Right ventricle myocardium inferior (tissue), 1 donor: ENCODE data around the gene ABLIM3. TPM values are rescaled to one million over a fixed set of nuclear protein-coding genes. Genes with fewer than 3 reads are reported as not detected.

ENCODE experiments used
- ATAC-seq: fragments of 200-7000 bp; cut with Tn5 transposase; one replicate; pipeline ENCODE4 v1.9.1; 2020; ENCODE audit warnings: mild to moderate bottlenecking, moderate library complexity
- DNase-seq: peaks from one replicate; pipeline ENCODE4 v3.0.0; 2021; ENCODE audit errors: missing footprints
- intact Hi-C: fragments of 100-400 bp; cut with DNase I; formaldehyde crosslinking; loops from one replicate; pipeline ENCODE4 v1.11.0; 2022
- total RNA-seq: library from RNA; stranded (reverse); fragmentation: NEBNext Ultra II Directional; extraction: Animal tissue kit (Norgen Biotek cat#: 25700); gene quantifications from one replicate; pipeline ENCODE4 v1.2.1, GENCODE V29; 2021
- donor health status: DM: no; HTN: yes; CAD: no; lungs with severe emphysema.

The ABLIM3 gene
- total RNA-seq, 1 donor from 2014 or later, result 134 TPM

DNA sequence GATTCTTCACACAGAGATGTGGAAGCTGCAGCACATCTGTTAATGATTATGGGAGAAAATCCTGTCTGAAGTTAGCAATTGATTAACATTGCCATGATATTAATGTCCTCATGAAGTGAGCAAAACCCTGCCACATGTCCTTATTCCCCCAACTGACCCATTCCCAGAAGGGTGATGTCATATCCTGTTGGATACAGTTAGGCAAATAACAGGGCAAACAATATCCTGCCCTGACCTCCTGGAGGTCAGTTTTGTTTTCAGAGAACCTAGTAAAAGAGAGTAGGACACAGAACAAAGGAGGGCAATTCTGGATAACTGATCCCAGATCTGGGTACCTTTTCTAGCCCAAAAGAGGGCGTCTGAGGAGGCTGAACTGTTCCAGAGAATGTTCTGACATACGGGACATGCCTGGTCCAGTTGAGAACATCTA lies 11.0 kb downstream of the ABLIM3 start:
- DNase-seq, result no peak
- intact Hi-C loops, result no loop called here
- ATAC-seq, result no peak

DNA sequence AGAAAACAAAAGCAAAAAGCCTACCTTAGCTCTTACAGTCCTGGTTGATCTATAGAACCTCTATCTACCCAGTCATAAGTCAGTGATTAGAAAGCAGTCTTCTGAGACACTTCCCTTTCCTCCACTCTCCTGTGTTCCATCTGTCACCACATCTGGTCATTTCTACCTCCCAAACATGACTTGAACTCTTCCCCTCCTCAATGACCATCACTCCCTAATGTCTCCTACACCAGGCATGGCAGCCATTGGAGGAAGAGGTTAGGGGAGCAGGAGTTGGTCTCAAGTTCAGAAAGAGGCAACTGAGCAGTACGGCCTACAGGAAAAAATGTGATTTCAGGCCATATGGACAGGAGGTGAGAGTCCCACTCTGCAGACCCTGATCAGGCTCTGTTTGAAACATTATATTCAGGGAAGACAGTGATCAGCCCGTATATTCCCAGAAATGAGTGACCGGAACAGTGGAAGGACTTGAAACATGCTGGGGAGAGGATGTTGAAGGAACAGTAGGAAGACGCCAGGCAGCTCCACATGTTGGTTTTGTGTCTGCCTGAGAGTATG lies 12.0 kb downstream of the ABLIM3 start:
- intact Hi-C loops, result no loop called here
- ATAC-seq (no peak), DNase-seq (no peak)

DNA sequence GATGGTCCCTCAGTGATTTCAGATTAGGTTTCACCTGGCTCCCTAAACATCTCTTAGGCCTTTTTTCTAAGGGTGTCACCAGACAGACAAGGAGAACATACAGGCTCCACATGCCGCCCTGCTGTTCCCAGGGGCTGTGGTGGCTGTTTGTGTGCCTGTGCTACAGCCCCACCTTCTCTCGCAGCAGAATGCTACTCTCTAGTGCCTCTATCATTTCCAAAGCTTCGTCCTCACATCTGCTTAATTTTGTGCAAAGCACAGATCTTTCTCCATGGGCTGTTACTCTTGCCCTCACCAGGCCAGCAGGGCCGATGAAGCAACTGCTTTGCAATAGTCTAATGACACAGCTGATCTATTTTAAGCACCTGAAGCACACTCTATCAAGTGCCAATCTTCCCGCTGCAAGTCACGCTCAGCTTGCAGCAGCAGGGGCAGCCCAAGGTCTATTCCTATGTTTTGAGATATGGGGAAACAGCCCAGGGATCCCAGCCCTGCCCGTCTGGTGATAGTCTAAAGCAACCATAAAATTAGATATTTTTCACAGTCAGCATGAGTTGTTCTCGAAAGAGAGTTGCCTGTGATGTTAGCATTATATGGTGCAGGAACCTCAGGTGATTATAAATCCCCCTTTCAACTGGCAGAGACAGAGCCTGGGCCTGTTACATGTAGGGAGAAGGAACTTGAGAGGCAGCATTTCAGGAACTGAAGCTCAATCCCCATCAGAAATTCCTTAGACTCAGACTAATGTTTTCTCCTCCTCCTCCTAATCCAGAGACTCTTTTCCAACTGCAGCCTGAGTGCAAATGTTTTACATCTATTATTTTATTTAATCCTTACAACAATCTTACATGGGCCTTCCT lies 12.7 kb downstream of the ABLIM3 start:
- peak; percentile 76 for ATAC-seq
- peak; percentile 78 for DNase-seq
- intact Hi-C loops, result no loop called here

DNA sequence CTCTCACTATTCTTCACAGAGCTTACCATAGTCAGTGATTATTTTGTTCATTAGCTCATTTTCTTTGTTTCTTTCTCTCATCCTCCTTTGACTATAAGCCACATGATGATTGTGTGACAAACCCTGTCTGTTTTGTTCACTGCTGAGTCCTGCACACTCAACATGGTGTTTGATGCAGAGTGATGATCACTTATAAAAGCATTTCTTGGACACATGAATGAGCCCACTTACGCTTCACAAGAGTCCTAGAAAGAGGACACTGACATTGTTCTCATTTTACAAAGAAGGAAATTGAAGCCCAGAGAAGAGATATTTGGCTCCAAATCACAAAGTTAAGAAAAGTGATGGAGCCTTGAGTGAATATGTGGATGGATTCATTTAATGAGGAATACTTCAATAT lies 13.4 kb downstream of the ABLIM3 start:
- DNase-seq (no peak), ATAC-seq (no peak)
- intact Hi-C loops, result no loop called here

DNA sequence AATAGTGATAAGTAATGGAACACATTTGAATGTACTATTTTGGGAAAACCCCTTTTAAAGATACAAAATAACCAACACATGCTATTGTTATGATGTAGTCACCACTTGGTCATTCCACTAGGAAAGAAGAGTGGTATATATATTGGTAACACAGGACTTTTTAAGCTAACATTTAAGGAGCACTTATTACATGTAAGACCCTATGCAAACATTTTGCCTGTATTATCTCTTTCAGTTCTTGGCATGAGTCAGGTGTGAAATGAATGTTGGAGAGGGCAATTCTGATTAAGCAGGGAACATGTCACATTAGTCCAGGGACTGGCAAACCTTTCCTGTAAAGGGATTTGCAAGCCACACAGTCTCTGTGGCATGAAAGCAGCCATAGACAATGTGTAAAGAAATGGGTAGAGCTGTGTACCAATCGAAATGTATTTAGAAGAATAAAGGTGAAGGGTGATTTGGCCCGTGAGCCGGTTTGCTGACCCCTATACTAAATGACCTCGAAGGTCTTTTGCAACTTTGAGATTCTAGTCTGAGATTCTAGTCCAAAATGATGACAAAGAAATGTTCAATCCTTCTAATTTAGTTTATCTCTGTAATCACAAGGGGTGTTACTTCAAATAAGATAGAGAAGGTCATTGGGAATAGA lies 15.3 kb downstream of the ABLIM3 start:
- peak; percentile 45 for ATAC-seq
- intact Hi-C loops, result loop anchor here (2.0 kb wide), 1 partner anchor 18 kb away; no protein-coding TSS in a partner anchor
- DNase-seq, result no peak

DNA sequence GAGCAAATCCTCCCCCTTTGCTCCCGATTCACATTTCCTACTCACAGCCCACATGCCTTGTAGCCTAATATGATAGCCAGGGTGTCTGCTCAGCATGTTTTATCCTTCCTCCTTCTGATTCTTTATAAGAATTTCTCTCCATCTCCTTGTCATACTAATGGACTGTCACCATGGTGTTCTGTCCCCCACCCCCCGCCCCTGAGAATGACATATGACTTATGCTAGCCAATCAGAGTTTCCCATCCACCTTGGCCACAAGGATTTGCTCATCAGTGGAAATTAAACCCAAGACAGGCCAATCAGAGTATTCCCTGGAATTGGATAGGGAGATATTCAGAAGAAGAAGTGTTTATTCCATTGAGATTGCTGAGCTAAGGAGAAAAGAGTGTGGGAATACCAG lies 16.0 kb downstream of the ABLIM3 start:
- intact Hi-C loops, result loop anchor here (2.0 kb wide), 1 partner anchor 17 kb away; no protein-coding TSS in a partner anchor
- ATAC-seq (no peak), DNase-seq (no peak)

DNA sequence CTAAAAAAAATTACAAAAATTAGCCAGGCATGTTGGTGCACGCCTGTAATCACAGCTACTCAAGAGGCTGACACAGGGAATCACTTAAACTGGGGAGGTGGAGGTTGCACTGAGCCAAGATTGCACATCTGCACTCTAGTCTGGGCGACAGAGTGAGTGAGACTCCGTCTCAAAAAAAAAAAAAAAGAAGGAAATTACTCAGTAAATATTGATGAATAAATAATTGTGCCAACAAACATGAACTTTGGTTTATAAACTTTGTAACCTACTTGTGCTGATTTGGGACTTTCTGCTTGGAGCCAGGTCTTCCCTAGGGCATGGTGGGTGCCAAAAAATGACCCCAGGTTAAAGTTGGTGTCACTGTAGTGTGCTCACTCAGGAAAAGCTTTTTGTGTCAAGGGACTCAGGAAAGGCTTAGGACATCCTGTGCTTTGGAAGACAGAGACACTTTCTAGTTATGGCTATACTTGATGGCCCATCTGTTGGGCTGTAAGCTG lies 19.0 kb downstream of the ABLIM3 start:
- no peak for ATAC-seq
- DNase-seq, result no peak
- intact Hi-C loops, result no loop called here

DNA sequence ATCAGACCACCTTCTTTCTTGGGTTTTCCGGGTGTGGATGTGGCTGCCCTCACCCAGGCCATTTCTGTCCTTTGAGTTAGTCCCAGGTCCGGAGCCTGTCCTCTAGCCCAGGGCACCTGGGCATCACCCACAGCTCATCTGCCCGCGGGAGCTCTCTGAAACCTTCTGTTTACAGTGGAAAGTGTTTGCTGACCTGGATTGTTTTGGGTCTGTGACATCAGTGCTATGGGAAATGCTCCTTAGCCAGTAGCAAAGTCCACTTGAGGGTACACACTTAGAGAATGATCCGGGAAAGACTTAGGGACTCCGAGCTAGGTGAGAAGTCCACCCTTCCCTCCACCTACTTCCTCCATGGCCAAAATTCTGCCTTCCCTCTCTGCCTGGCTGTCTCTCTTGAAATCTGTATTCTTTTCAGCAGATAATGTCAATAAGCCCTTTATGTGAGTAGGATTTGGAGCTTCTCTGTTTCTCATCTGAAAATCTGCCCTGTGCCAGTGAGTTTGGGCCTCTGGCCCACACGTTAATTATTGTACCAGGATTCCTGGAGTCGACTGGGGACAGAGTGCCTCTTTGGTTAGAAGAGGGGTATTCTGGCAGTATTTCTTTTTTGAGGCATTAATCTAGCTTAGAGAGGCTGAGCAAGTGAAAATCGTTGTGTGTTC lies 19.9 kb downstream of the ABLIM3 start:
- ATAC-seq, result no peak
- intact Hi-C loops, result no loop called here
- no peak for DNase-seq

DNA sequence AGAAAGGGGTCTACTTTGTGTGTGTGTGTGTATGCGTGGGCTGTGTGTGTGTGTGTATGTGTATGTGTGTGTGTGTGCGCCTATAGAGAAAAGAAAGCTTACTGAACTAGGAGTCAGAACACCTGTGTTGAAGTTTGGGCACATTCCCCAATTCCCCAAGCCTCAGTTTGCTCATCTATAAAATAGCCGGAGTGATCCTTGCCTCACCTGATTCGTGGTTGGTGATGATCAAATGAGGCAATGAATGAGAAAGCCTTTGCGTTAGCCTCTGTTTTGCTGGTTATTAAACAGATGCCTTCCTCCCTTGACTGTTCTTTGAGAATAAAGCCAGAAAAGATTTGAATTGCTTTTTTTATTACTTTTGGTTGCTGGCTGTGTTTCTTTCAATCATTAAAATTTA lies 20.6 kb downstream of the ABLIM3 start:
- ATAC-seq (no peak), DNase-seq (no peak)
- intact Hi-C loops, result no loop called here

DNA sequence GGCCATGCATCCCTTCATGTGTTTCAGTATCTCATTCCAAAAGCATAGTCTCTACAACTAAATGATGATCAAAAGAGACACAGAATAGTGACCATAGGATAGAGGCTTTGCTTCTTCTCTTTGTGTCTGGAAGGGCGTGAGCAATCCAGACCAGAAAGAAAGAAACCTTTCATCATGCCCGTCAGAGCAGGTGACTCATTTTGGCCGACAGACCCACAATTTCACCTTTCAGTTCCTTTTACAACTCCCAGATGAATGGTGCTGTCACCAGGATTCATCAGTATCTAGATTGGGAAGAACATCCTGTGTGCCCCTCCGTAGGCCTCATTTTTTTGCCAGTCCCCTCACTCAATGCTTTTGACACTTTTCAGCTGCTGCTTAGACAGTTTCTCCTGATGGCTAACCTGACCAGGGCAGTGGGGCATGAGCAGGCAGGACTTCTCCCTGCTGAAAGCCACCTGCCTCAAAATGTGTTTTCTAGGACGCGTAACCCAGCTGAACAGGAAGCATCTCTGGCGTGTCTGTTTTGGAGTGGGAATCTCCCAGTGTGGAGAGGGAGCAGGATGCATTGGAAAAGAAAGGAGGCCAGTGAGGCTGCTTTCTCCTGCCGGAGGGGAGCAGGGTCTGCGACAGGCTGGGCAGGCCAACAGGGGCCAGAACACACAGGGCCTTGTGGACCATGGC lies 21.2 kb downstream of the ABLIM3 start:
- ATAC-seq, result no peak
- intact Hi-C loops, result no loop called here

DNA sequence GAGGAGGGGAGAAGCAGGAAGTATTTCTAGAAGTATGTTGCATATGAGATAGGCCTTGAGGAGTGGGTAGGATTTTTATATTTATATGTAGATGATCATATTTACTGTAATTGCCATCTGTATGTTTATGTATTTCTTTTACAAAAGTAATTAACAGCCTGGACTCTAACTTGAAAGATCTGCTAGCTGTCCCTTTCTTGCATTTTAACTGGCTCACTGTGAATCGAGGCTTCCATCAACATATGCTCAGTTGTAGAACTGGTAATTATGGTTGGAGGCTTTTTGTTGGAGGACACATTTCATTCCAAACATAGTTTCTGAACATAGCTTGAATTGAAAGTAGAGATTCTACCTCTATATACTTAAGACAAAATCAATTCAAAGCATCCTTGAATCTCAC lies 23.4 kb downstream of the ABLIM3 start:
- intact Hi-C loops, result no loop called here
- DNase-seq, result no peak
- ATAC-seq, result no peak

More for the DNA sequence above, 21.2 kb downstream of the ABLIM3 start:
- DNase-seq, result no peak

DNA sequence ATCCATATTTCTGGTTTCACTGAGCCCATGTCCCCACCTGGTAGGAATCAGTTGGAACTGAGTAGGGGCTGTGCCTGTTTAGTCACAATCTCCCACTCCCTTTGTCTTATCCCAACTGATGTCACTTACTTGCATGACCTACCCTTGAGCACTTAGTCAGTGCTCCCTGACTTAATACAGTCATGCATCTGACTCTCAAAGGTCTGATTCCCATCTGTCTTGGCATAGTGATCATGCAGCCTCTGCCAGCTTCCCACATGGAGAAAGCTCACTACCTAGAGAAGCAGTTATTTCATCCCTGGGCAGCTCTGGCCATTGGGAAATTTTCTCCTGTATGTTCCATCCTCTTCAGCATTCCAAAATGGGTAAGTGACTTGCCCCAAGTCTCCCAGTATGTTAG lies 24.8 kb downstream of the ABLIM3 start:
- intact Hi-C loops, result no loop called here
- peak; percentile 51 for ATAC-seq
- no peak for DNase-seq

DNA sequence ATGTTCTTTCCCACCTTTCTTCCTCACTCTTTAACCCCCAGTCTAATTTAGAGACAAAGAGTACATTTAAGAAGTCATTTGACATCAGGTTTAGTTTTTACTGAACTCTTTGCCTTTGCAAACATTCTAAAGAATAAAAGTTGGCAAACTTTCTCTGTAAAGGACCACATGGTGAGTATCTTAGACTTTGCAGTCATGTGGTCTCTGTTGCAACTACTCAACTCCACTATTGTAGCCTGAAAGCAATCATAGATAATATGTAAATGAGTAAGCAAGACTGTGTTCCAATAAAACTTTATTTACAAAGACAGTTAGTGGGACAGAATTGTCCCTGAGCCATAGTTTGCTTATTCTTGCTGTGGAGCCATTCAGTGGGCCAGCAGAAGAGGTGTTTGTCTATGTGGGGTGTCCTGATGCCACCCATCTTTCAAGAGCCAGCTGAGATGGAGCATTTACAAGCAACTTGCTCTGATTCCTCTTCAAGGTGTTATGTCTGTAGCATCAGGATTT lies 25.4 kb downstream of the ABLIM3 start:
- intact Hi-C loops, result no loop called here
- ATAC-seq, result no peak
- DNase-seq, result no peak

DNA sequence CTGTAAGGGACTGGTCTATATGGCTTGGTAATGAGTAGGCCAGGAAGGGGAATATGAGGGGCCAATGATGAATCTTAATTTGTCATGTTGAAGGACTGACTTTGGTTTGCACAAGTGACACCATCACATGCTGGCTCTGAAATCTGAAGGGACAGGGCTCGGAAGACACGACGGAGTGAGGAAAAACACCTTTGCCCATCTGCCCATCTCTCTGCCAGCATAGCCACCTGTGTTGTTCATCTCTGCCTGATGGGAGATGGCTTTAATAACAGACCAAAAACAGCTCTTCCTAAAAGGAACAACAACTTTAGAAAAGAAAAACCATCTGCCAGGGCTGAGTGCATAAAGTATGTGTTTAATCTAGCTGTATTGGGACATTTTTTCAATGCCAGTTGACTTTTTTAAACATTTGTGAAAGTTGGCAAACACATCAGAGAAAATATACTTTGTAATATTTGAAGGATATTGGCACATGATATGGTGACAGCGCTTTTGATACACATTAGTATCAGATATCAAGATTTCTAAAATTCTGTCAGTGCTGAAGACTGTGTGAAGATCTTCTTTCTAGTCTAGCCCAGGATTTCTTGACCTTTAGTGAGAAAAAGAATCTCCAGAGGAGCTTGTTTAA lies 27.1 kb downstream of the ABLIM3 start:
- intact Hi-C loops, result no loop called here
- DNase-seq, result no peak
- ATAC-seq, result no peak

DNA sequence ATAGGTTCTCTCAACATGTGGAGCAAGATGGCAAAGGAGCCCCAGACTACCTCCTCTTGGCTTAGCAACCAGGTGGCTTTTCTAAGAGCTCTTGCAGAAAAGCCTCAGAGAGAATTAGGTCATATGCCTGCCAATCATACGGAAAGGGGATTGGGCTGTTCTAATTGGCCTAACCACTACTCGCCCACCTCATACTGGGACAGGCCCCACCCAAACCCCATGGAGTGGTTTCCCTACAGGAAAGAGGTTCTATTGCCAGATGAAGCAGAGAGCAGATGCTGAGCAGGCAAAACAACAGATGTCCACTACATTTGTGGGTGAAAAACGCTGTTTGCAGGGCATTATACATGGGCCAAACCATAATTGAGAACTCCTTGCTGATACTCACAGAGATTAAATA lies 29.0 kb downstream of the ABLIM3 start:
- DNase-seq (no peak), ATAC-seq (no peak)
- intact Hi-C loops, result no loop called here

DNA sequence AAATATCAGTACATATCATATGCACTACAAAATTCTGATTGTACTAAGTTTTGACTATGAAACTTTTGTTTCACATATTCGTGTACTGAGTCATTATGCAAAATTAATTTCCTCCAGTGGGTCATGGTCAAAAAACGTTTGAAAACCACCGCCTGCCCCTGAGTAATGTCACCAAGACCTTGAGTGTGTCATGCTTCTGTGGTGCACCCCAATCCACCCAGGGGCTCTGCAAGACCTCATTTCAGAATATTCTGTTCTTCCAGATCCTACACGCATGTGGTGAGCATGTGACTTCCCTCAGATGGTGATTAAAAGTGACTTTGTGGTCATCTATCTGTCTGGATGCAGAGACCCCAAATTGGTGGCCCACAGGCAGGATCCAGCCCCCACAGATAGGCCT lies 31.0 kb downstream of the ABLIM3 start:
- DNase-seq (no peak), ATAC-seq (no peak)
- intact Hi-C loops, result no loop called here

DNA sequence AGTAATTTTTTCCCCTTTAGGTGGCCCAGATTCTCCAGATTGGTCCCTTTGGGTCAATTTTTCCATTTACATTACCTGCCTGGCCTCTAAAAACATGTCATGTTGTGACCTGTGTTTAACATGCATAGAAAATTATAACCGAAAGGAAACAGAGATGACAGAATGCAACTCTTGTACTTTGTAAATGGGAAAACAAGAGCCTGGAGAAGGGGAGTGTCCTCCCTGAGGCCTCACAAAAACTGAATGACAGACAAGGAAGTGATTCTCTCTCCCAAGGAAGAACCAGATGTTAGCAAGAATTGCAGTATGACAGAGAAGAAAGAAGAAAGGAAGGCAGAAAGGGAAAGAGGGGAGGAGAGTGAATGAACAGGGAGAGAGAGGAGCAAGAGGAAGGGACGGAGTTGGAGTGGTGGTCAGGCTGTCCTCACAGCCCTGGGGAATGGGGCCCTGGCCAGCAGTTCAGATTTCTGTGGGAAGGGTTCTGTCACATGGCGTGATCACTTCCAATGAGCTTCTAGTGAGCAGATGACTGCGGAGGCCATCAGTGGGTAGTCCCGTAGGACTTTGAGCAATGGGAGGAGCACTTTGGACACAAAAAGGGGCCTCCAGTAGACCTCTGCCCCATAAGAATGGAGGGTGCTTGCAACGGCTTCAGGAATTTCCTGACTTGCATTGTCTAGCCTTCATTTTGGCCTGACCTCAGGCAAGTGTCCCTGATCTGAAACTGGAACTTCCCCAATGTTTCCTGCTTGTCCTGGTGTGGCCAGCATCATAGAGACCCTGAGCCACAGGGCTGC lies 31.6 kb downstream of the ABLIM3 start:
- no peak for DNase-seq
- intact Hi-C loops, result no loop called here
- no peak for ATAC-seq
